ENCODE measurements around the gene FRMD4B.
"Not testable (repeated sequence)": the region's sequence is repeated elsewhere in the genome, so short reads cannot be mapped to it uniquely, and the experiment has no call there.

FRMD4B gene

GRCh38 chr3:69360690-69361089 is 25.2 kb downstream of the FRMD4B start:
- no peak for DNase-seq (ENCODE audit: low read depth)

- no peak for DNase-seq (ENCODE audit: low read depth)
Measured at GRCh38 chr3:69359916-69360315, 26.0 kb downstream of the FRMD4B start.

GRCh38 chr3:69359339-69359893 is 26.5 kb downstream of the FRMD4B start:
- no peak for DNase-seq (ENCODE audit: low read depth)

GRCh38 chr3:69357196-69357595 is 28.7 kb downstream of the FRMD4B start:
- DNase-seq (ENCODE audit: low read depth), result peak; percentile 32

GRCh38 chr3:69354948-69355347 is 30.9 kb downstream of the FRMD4B start:
- DNase-seq (ENCODE audit: low read depth), result no peak

GRCh38 chr3:69353503-69353902 is 32.4 kb downstream of the FRMD4B start:
- DNase-seq (ENCODE audit: low read depth), result no peak

GRCh38 chr3:69353088-69353478 is 32.8 kb downstream of the FRMD4B start:
- no peak for DNase-seq (ENCODE audit: low read depth)

- DNase-seq (ENCODE audit: low read depth), result no peak
Measured at GRCh38 chr3:69352305-69353087, 33.4 kb downstream of the FRMD4B start.

- no peak for DNase-seq (ENCODE audit: low read depth)
Measured at GRCh38 chr3:69343875-69344274, 42.0 kb downstream of the FRMD4B start.

- no peak for DNase-seq (ENCODE audit: low read depth)
Measured at GRCh38 chr3:69342074-69342473, 43.8 kb downstream of the FRMD4B start.

- no peak for DNase-seq (ENCODE audit: low read depth)
Measured at GRCh38 chr3:69339760-69340159, 46.1 kb downstream of the FRMD4B start.

GRCh38 chr3:69338911-69339310 is 47.0 kb downstream of the FRMD4B start:
- no peak for DNase-seq (ENCODE audit: low read depth)

GRCh38 chr3:69332934-69333333 is 53.0 kb downstream of the FRMD4B start:
- DNase-seq (ENCODE audit: low read depth), result no peak

GRCh38 chr3:69330891-69331400 is 54.9 kb downstream of the FRMD4B start:
- DNase-seq (ENCODE audit: low read depth), result no peak

- peak; percentile 58 for DNase-seq (ENCODE audit: low read depth)
Measured at GRCh38 chr3:69329892-69330291, 56.0 kb downstream of the FRMD4B start.

GRCh38 chr3:69328963-69329302 is 57.0 kb downstream of the FRMD4B start:
- DNase-seq (ENCODE audit: low read depth), result no peak

- no peak for DNase-seq (ENCODE audit: low read depth)
Measured at GRCh38 chr3:69328103-69328962, 57.6 kb downstream of the FRMD4B start.

- DNase-seq (ENCODE audit: low read depth), result no peak
Measured at GRCh38 chr3:69326855-69327300, 59.0 kb downstream of the FRMD4B start.

GRCh38 chr3:69325151-69325550 is 60.7 kb downstream of the FRMD4B start:
- no peak for DNase-seq (ENCODE audit: low read depth)

- DNase-seq (ENCODE audit: low read depth), result no peak
Measured at GRCh38 chr3:69324362-69325025, 61.4 kb downstream of the FRMD4B start.

GRCh38 chr3:69323941-69324340 is 61.9 kb downstream of the FRMD4B start:
- DNase-seq (ENCODE audit: low read depth), result no peak

GRCh38 chr3:69322512-69322911 is 63.4 kb downstream of the FRMD4B start:
- not testable (repeated sequence) for DNase-seq (ENCODE audit: low read depth)
